MCF 10A (cell line): ENCODE data around the gene HSD17B14. TPM values are rescaled to one million over a fixed set of nuclear protein-coding genes. Genes with fewer than 3 reads are reported as not detected.
A peak's percentile ranks its signal among the peaks of the same experiment; 100 is the strongest.

Experiments used
- BruUV-seq: library from RNA; stranded (reverse); fragments of 400-500 nt; replicated peaks from 2 replicates; lab custom pipeline; 2021; lab: Mats Ljungman, UMichigan
- CTCF ChIA-PET: fragments of 300-600 bp; sonication (Branson Sonifier 250); formaldehyde crosslinking; extraction: SDS; loops from one replicate; lab custom pipeline; 2021; ENCODE audit warnings: antibody characterized with exemption, inconsistent platforms; lab: Yijun Ruan, JAX
- POLR2A ChIA-PET: fragments of 300-600, 350-650 bp; sonication (Branson Sonifier 250); formaldehyde crosslinking; extraction: SDS; loops from one replicate; lab custom pipeline; 2020; ENCODE audit warnings: antibody characterized with exemption, inconsistent platforms; lab: Yijun Ruan, JAX
- DNase-seq: peaks from one replicate; pipeline ENCODE4 v3.0.0-alpha.2; 2018; ENCODE audit not compliant: unreplicated experiment
- H3K27ac Mint-ChIP-seq: one replicate; pipeline ENCODE4 v1.8.0; 2022; ENCODE audit warnings: mild to moderate bottlenecking, low read depth, mixed read lengths; ENCODE audit not compliant: unreplicated experiment
- H3K27me3 Mint-ChIP-seq: one replicate; pipeline ENCODE4 v1.8.0; 2022; ENCODE audit warnings: mixed read lengths; ENCODE audit not compliant: insufficient read depth, unreplicated experiment
- H3K36me3 Mint-ChIP-seq: one replicate; pipeline ENCODE4 v1.8.0; 2022; ENCODE audit warnings: mild to moderate bottlenecking, moderate library complexity, mixed read lengths; ENCODE audit not compliant: insufficient read depth, unreplicated experiment
- H3K4me1 Mint-ChIP-seq: one replicate; pipeline ENCODE4 v1.8.0; 2022; ENCODE audit warnings: mixed read lengths; ENCODE audit not compliant: insufficient read depth, unreplicated experiment
- H3K4me3 Mint-ChIP-seq: one replicate; pipeline ENCODE4 v1.8.0; 2022; ENCODE audit warnings: mild to moderate bottlenecking, moderate library complexity, mixed read lengths; ENCODE audit not compliant: unreplicated experiment
- H3K9me3 Mint-ChIP-seq: one replicate; pipeline ENCODE4 v1.8.0; 2022; ENCODE audit warnings: mixed read lengths; ENCODE audit not compliant: unreplicated experiment
- intact Hi-C: fragments of 100-400 bp; cut with micrococcal nuclease; formaldehyde crosslinking; loops from 2 replicates; pipeline ENCODE4 v1.14.1; 2022
- total RNA-seq: library from RNA; stranded (reverse); gene quantifications from 2 replicates; pipeline ENCODE4 v1.2.3, GENCODE V29; 2022
- TF ChIP-seq, protein P1 (sequence below): fragments of 200-600 bp; IDR thresholded peaks from one replicate; pipeline ENCODE4 v1.8.0; 2022; ENCODE audit warnings: antibody characterized with exemption, mild to moderate bottlenecking; ENCODE audit not compliant: unreplicated experiment

The HSD17B14 gene
- total RNA-seq, 1 experiment from 2014 or later, result 0.26 TPM

- H3K27me3 Mint-ChIP-seq, result no peaks in the 10 kb centered on the region
- peaks cover 4% of the 10 kb centered on the region for H3K36me3 Mint-ChIP-seq
- intact Hi-C loops, result no loop called here
- no peak overlapping the region for H3K4me3 Mint-ChIP-seq
- H3K9me3 Mint-ChIP-seq, result no peaks in the 10 kb centered on the region
- H3K27ac Mint-ChIP-seq, result peak overlapping the region; percentile 9
- peak; percentile 45 for DNase-seq
- TF ChIP-seq, protein P1, sequence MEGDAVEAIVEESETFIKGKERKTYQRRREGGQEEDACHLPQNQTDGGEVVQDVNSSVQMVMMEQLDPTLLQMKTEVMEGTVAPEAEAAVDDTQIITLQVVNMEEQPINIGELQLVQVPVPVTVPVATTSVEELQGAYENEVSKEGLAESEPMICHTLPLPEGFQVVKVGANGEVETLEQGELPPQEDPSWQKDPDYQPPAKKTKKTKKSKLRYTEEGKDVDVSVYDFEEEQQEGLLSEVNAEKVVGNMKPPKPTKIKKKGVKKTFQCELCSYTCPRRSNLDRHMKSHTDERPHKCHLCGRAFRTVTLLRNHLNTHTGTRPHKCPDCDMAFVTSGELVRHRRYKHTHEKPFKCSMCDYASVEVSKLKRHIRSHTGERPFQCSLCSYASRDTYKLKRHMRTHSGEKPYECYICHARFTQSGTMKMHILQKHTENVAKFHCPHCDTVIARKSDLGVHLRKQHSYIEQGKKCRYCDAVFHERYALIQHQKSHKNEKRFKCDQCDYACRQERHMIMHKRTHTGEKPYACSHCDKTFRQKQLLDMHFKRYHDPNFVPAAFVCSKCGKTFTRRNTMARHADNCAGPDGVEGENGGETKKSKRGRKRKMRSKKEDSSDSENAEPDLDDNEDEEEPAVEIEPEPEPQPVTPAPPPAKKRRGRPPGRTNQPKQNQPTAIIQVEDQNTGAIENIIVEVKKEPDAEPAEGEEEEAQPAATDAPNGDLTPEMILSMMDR, result no peak
- no TSS peak for BruUV-seq
- POLR2A ChIA-PET, result interaction anchor here (1.1 to 1.8 kb wide), 2 partner anchors 11 to 154 kb away, joined by 4 to 5 read pairs; partner anchors contain the start of genes BCAT2 and CA11
- H3K4me1 Mint-ChIP-seq, result peaks cover 6% of the 10 kb centered on the region
- CTCF ChIA-PET, result interaction anchor here (0.7 to 2.1 kb wide), 5 partner anchors 8 to 44 kb away, joined by 3 to 7 read pairs (median 5); partner anchors contain the start of gene HSD17B14
Measured at GRCh38 chr19:48798937-48799336, 37.4 kb downstream of the HSD17B14 start.

DNA sequence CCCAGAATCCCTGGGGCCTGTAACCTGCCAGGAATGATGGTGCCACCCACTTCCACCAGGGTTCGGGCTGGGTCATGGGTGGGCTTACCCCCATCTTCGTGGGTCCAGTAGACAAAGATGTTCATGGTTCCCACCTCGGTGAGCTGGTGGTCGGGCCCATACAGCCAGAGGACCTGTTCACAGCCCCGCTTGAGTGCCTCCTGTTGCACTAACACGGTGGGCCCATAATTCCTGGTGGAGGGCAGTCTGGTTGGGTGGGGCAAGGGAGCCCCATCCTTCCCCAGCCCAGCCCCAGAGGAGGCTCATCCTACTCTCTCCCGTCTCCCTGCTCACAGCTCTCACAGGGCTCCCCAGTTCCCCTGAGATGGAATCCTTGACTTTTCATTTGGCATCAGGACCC lies 39.2 kb downstream of the HSD17B14 start:
- no peak for DNase-seq
- TF ChIP-seq, protein P1, result no peak
- Mint-ChIP-seq H3K27me3 (no peaks in the 10 kb centered on the region), H3K4me3 (no peak overlapping the region), H3K4me1 (peaks cover 6% of the 10 kb centered on the region), H3K9me3 (no peaks in the 10 kb centered on the region), H3K27ac (no peak overlapping the region), H3K36me3 (peaks cover 11% of the 10 kb centered on the region)
- POLR2A ChIA-PET, result no interaction called here
- intact Hi-C loops, result no loop called here
- CTCF ChIA-PET, result interaction anchor here (11.9 kb wide), 1 partner anchor 44 kb away, joined by 337 read pairs; the partner anchor contains the start of gene HSD17B14
- no TSS peak for BruUV-seq

GRCh38 chr19:48796298-48797083 lies 39.8 kb downstream of the HSD17B14 start:
- Mint-ChIP-seq H3K27me3 (no peaks in the 10 kb centered on the region), H3K4me1 (peaks cover 6% of the 10 kb centered on the region), H3K9me3 (no peaks in the 10 kb centered on the region), H3K27ac (no peak overlapping the region), H3K36me3 (peaks cover 11% of the 10 kb centered on the region), H3K4me3 (no peak overlapping the region)
- ChIA-PET POLR2A (interaction anchor here (1.0 to 3.4 kb wide), 2 partner anchors 14 to 151 kb away, joined by 3 to 32 read pairs; partner anchors contain the start of genes BCAT2 and CA11), CTCF (interaction anchor here (0.6 to 11.9 kb wide), 10 partner anchors 8 to 406 kb away, joined by 3 to 337 read pairs (median 6); partner anchors contain the start of gene HSD17B14)
- no TSS peak for BruUV-seq
- TF ChIP-seq, protein P1, result no peak
- intact Hi-C loops, result no loop called here
- no peak for DNase-seq

GRCh38 chr19:48795685-48796070 lies 40.6 kb downstream of the HSD17B14 start:
- Mint-ChIP-seq H3K27ac (peak overlapping the region; percentile 84), H3K27me3 (no peaks in the 10 kb centered on the region), H3K4me1 (peaks cover 6% of the 10 kb centered on the region), H3K4me3 (no peak overlapping the region), H3K36me3 (peaks cover 11% of the 10 kb centered on the region), H3K9me3 (no peaks in the 10 kb centered on the region)
- no peak for DNase-seq
- POLR2A ChIA-PET, result interaction anchor here (0.7 to 3.4 kb wide), 10 partner anchors 11 to 1074 kb away, joined by 3 to 32 read pairs (median 6); partner anchors contain the start of genes BCAT2, CA11, HSD17B14 and PPP1R15A
- no TSS peak for BruUV-seq
- intact Hi-C loops, result loop anchor here (1.0 to 2.0 kb wide), 2 partner anchors 40 to 175 kb away; no protein-coding TSS in a partner anchor
- CTCF ChIA-PET, result interaction anchor here (0.5 to 11.9 kb wide), 26 partner anchors 9 to 435 kb away, joined by 3 to 337 read pairs (median 4); partner anchors contain the start of genes BCAT2, CA11 and HSD17B14
- TF ChIP-seq, protein P1, result no peak
